Caco-2 (cell line): ENCODE results near the gene PPM1B. TPM values are rescaled to one million over a fixed set of nuclear protein-coding genes. Genes with fewer than 3 reads are reported as not detected.

Experiments used
- BruUV-seq: library from RNA; stranded (reverse); fragments of 400-500 nt; replicated peaks from 2 replicates; lab custom pipeline; 2021; lab: Mats Ljungman, UMichigan
- CTCF ChIA-PET: fragments of 300-600 bp; sonication (Branson Sonifier 250); formaldehyde crosslinking; loops from one replicate; lab custom pipeline; 2022; ENCODE audit warnings: antibody characterized with exemption; lab: Charles Lee
- POLR2A ChIA-PET: fragments of 300-600 bp; sonication (Branson Sonifier 250); formaldehyde crosslinking; loops from one replicate; lab custom pipeline; 2022; ENCODE audit warnings: antibody characterized with exemption; lab: Charles Lee
- DNase-seq, 2 experiments: peaks; one replicate each; pipeline versions ENCODE4 v3.0.0 to v3.0.0-alpha.2; 2020 to 2022
- H3K27me3 ChIP-seq: replicated peaks from 2 replicates; pipeline ENCODE4 v1.6.0; 2011; ENCODE audit warnings: low read length; ENCODE audit not compliant: control insufficient read depth, insufficient read depth
- H3K36me3 ChIP-seq: 2 replicates; pipeline ENCODE4 v1.5.1; 2011; ENCODE audit warnings: low read length; ENCODE audit not compliant: control insufficient read depth, insufficient read depth
- H3K4me1 ChIP-seq: fragments of 250-450 bp; sonication (Bioruptor Pico); 2 replicates; pipeline ENCODE4 v1.5.1; 2020; ENCODE audit warnings: mild to moderate bottlenecking
- H3K4me3 ChIP-seq: 2 replicates; pipeline ENCODE4 v1.5.1; 2011; ENCODE audit warnings: low read depth, mild to moderate bottlenecking, control low read depth, low read length
- H3K9me3 ChIP-seq: fragments of 250-450 bp; sonication (Bioruptor Pico); 2 replicates; pipeline ENCODE4 v1.5.1; 2020; ENCODE audit warnings: mild to moderate bottlenecking, moderate library complexity
- H3K27ac Mint-ChIP-seq: one replicate; pipeline ENCODE4 v1.8.0; 2022; ENCODE audit warnings: mixed read lengths; ENCODE audit not compliant: unreplicated experiment
- H3K27me3 Mint-ChIP-seq: one replicate; pipeline ENCODE4 v1.8.0; 2022; ENCODE audit warnings: mixed read lengths; ENCODE audit not compliant: insufficient read depth, unreplicated experiment
- H3K36me3 Mint-ChIP-seq: one replicate; pipeline ENCODE4 v1.8.0; 2022; ENCODE audit warnings: mild to moderate bottlenecking, mixed read lengths; ENCODE audit not compliant: insufficient read depth, unreplicated experiment
- H3K4me1 Mint-ChIP-seq: one replicate; pipeline ENCODE4 v1.8.0; 2022; ENCODE audit warnings: low read depth, mixed read lengths; ENCODE audit not compliant: unreplicated experiment
- H3K4me3 Mint-ChIP-seq: one replicate; pipeline ENCODE4 v1.8.0; 2022; ENCODE audit warnings: mild to moderate bottlenecking, moderate library complexity, mixed read lengths; ENCODE audit not compliant: unreplicated experiment
- H3K9me3 Mint-ChIP-seq: one replicate; pipeline ENCODE4 v1.8.0; 2022; ENCODE audit warnings: mixed read lengths; ENCODE audit not compliant: unreplicated experiment
- CTCF ChIP-seq, 2 experiments: fragments of 200-600 bp in 1 of 2; IDR thresholded peaks; 1 replicate in 1 of 2; 2 replicates in 1 of 2; pipeline versions ENCODE4 v1.5.1 to v1.8.0; 2011 to 2022; ENCODE audit warnings: antibody characterized with exemption in 1 of 2, control low read depth in 1 of 2, inconsistent platforms in 1 of 2, low read depth in 1 of 2, low read length in 1 of 2, mild to moderate bottlenecking in 1 of 2, moderate library complexity in 1 of 2; ENCODE audit not compliant: insufficient read depth in 1 of 2, severe bottlenecking in 1 of 2, unreplicated experiment in 1 of 2
- intact Hi-C: fragments of 100-400 bp; cut with micrococcal nuclease; formaldehyde crosslinking; loops from one replicate; pipeline ENCODE4 v1.10.0; 2022; ENCODE audit not compliant: unreplicated experiment
- total RNA-seq: library from RNA; stranded (reverse); gene quantifications from 2 replicates; pipeline ENCODE4 v1.2.3, GENCODE V29; 2022

Gene PPM1B
- total RNA-seq, 1 experiment from 2014 or later: 82.9 TPM

- H3K4me3 ChIP-seq: no peak overlapping the region
- CTCF ChIA-PET: interaction anchor here (0.7 to 1.6 kb wide), 2 partner anchors 18 to 229 kb away, joined by 3 to 6 read pairs; no protein-coding TSS in a partner anchor
Measured at GRCh38 chr2:44273076-44273475, 104.4 kb downstream of the PPM1B start.

GRCh38 chr2:44273596-44273995 lies 104.9 kb downstream of the PPM1B start:
- Histone ChIP-seq H3K27me3 (no peaks in the 10 kb centered on the region), H3K4me1 (peaks cover 36% of the 10 kb centered on the region), H3K36me3 (no peaks in the 10 kb centered on the region), H3K4me3 (no peak overlapping the region), H3K9me3 (no peaks in the 10 kb centered on the region)
- ChIA-PET POLR2A (interaction anchor here (1.4 kb wide), 1 partner anchor 105 kb away, joined by 4 read pairs; the partner anchor contains the start of gene PPM1B), CTCF (interaction anchor here (0.7 to 1.6 kb wide), 3 partner anchors 18 to 229 kb away, joined by 3 to 6 read pairs (median 3); no protein-coding TSS in a partner anchor)
- H3K27ac Mint-ChIP-seq: no peak overlapping the region
- no peak for TF ChIP-seq CTCF (IDR thresholded peaks at IDR 0.05; ENCODE audit: insufficient read depth in 1 of 2, low read depth in 1 of 2, low read length in 1 of 2, severe bottlenecking in 1 of 2, unreplicated experiment in 1 of 2)
- no TSS peak for BruUV-seq
- H3K4me1 Mint-ChIP-seq: peaks cover 16% of the 10 kb centered on the region
- H3K36me3 Mint-ChIP-seq: peaks cover 7% of the 10 kb centered on the region
- H3K9me3 Mint-ChIP-seq: peaks cover 6% of the 10 kb centered on the region
- intact Hi-C loops: no loop called here
- H3K4me3 Mint-ChIP-seq: no peak overlapping the region
- H3K27me3 Mint-ChIP-seq: no peaks in the 10 kb centered on the region
- DNase-seq: no peak

More at GRCh38 chr2:44273076-44273475, 104.4 kb downstream of the PPM1B start:
- Mint-ChIP-seq H3K36me3 (peaks cover 7% of the 10 kb centered on the region), H3K27ac (no peak overlapping the region), H3K9me3 (peaks cover 6% of the 10 kb centered on the region), H3K27me3 (no peaks in the 10 kb centered on the region), H3K4me3 (no peak overlapping the region), H3K4me1 (peaks cover 16% of the 10 kb centered on the region)
- Histone ChIP-seq H3K36me3 (no peaks in the 10 kb centered on the region), H3K27me3 (no peaks in the 10 kb centered on the region), H3K4me1 (peaks cover 38% of the 10 kb centered on the region), H3K9me3 (no peaks in the 10 kb centered on the region)
- intact Hi-C loops: no loop called here
- no peak for DNase-seq
- POLR2A ChIA-PET: interaction anchor here (1.4 kb wide), 1 partner anchor 105 kb away, joined by 4 read pairs; the partner anchor contains the start of gene PPM1B
- no peak for TF ChIP-seq CTCF (IDR thresholded peaks at IDR 0.05; ENCODE audit: insufficient read depth in 1 of 2, low read depth in 1 of 2, low read length in 1 of 2, severe bottlenecking in 1 of 2, unreplicated experiment in 1 of 2)
- BruUV-seq: no TSS peak

- no peaks in the 10 kb centered on the region for H3K27me3 Mint-ChIP-seq
- CTCF ChIA-PET: interaction anchor here (0.5 to 2.6 kb wide), 2 partner anchors 15 to 189 kb away, joined by 4 to 9 read pairs; no protein-coding TSS in a partner anchor
Measured at GRCh38 chr2:44275927-44276303, 107.2 kb downstream of the PPM1B start.

More at GRCh38 chr2:44275927-44276303, 107.2 kb downstream of the PPM1B start:
- Mint-ChIP-seq H3K27ac (no peak overlapping the region), H3K4me3 (no peak overlapping the region), H3K4me1 (peaks cover 23% of the 10 kb centered on the region), H3K9me3 (no peaks in the 10 kb centered on the region), H3K36me3 (peaks cover 7% of the 10 kb centered on the region)
- POLR2A ChIA-PET: interaction anchor here (1.0 kb wide), 1 partner anchor 10 kb away, joined by 3 read pairs; no protein-coding TSS in a partner anchor
- no peak for DNase-seq
- no peaks in the 10 kb centered on the region for H3K27me3 ChIP-seq
- no peak for TF ChIP-seq CTCF (IDR thresholded peaks at IDR 0.05; ENCODE audit: insufficient read depth in 1 of 2, low read depth in 1 of 2, low read length in 1 of 2, severe bottlenecking in 1 of 2, unreplicated experiment in 1 of 2)
- peaks cover 36% of the 10 kb centered on the region for H3K4me1 ChIP-seq
- no TSS peak for BruUV-seq
- intact Hi-C loops: no loop called here
- no peaks in the 10 kb centered on the region for H3K36me3 ChIP-seq
- no peak overlapping the region for H3K4me3 ChIP-seq
- H3K9me3 ChIP-seq: no peaks in the 10 kb centered on the region
